Spleen (tissue), 7 donors: ENCODE measurements around the gene HDAC4.

Source experiments
- CTCF ChIP-seq, 11 experiments: fragments of 200-600 bp in 7 of 11; fragments of 450-650 bp in 4 of 11; sonication (generic) in 4 of 11; IDR thresholded peaks in 8 of 11; conservative IDR thresholded peaks in 3 of 11; 1 replicate in 7 of 11; 2 replicates in 4 of 11; pipeline versions ENCODE4 v1.4.0 to v1.8.0; 2016 to 2021; ENCODE audit warnings: antibody characterized with exemption in 11 of 11, inconsistent platforms in 4 of 11, mild to moderate bottlenecking in 1 of 11
- POLR2A ChIP-seq, 3 donors: fragments of 450-650 bp; IDR thresholded peaks; one replicate each; pipeline ENCODE4 v1.5.1; 2017; ENCODE audit warnings: antibody characterized with exemption in 3 of 3, mild to moderate bottlenecking in 1 of 3
- donor health status: DM: no; HTN: no; CAD: no; lungs with moderate emphysema.
- donor health status: DM: no; HTN: no; CAD: no.
- donor health status: DM: no; HTN: no; CAD: no.

- TF ChIP-seq POLR2A (IDR thresholded peaks at IDR 0.05) (no peak), CTCF (IDR thresholded peaks at IDR 0.05 in 8 of 11, conservative IDR thresholded peaks at IDR 0.05 in 3 of 11) (no peak)
Measured at GRCh38 chr2:239154971-239155805, 245.6 kb downstream of the HDAC4 start.
